Fibroblast of skin of scalp (primary cell): ENCODE measurements around the gene ITGA4. TPM values are rescaled to one million over a fixed set of nuclear protein-coding genes. Genes with fewer than 3 reads are reported as not detected.
"Not testable (repeated sequence)": the region's sequence is repeated elsewhere in the genome, so short reads cannot be mapped to it uniquely, and the experiment has no call there.

Experiments used
- DNase-seq: peaks from one replicate; pipeline ENCODE4 v3.0.0-alpha.2; 2013
- polyA plus RNA-seq, 2 experiments: library from polyadenylated mRNA; unstranded; fragments of 120-200 nt; gene quantifications; one replicate each; pipeline ENCODE4 v1.2.1, GENCODE V29; 2013; ENCODE audit not compliant: insufficient read length in 2 of 2

Gene ITGA4
- polyA plus RNA-seq (2013, experiment 1 of 2; ENCODE audit: insufficient read length), result 9.9 TPM
- polyA plus RNA-seq (2013, experiment 2 of 2; ENCODE audit: insufficient read length), result 12.0 TPM

GRCh38 chr2:181457121-181457740 is at the start of gene ITGA4:
ITGA4 (plus strand) TSS chr2:181457386; CDS start chr2:181457655, 269 bp downstream.
- peak; percentile 77 for DNase-seq

- no peak for DNase-seq
These were observed 48.3 kb upstream of the ITGA4 start for GRCh38 chr2:181408861-181409260.

- peak; percentile 27 for DNase-seq
These were observed 45.9 kb upstream of the ITGA4 start for GRCh38 chr2:181411105-181411849.

DNA sequence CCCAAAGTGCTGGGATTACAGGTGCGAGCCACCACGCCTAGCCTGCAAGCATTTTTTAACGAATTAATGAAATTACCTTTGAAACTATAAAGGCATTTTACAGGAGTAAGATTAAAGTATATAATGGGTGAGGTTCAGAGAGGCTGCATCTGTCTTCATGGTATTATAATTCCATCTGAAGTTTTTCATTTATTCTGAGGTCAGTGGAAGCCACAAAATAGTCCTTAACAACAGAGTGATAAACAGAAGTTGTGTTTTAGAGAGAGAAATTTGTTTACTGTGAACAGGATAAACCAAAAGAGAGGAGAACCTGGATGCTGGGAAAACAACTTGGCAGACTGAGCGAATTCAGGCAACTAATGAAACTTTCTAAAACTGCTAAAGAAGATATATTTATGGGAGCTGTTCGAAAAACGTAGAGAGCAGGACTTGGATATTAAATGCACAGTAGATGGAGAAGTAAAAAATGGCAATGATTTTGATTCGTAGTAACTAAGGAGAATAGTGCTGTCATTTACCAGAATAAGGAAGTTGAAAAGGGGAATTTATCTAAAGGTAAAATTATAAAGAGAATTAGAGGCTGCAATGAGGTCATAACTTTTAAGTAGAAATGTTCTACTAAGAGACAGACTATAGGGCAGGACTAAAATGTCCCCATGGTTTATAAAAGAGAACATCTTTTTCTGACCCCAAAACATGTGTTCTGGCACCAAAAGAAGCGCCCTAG is 37.9 kb upstream of the ITGA4 start:
- DNase-seq, result no peak

DNA sequence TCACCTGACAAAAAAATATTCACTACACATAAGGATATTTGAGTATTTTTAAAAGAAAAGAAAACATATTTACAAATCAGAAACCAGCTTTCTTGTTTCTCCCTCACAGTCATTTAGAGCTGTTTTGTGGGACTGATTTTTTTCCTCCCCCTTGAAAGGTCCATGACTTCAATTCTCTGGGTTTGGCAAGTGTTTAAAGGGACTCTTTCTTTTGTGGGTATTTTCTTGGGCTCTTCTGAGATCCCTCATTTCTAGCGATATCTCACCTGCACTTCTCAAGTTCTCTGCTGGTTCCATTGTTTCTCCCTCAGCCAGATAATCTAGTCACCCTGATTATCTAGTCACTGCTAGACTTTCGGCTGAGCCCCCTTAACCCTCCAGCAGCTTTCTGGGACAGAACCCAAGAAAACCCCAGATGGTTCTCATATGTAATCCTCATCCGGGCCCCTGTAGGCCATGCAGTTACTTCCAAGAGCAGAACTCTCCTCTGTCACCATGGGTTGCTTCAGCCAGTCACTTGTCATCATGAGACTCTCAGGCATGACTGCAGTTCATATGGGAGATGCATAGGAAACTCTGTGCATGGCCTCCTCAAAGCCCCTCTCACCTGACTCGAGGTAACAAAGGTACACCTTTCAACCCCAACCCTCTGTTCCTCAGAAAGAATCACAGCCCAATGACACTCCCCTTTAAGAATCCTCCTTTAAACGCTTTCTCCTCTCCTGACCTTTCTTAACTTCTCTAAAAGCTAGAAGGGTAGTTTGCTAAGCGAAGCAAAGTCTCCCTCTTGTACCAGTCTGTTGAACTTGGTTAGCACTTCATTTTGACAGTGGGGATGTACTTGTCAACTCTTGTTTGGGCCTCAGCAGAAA is 36.7 kb upstream of the ITGA4 start:
- no peak for DNase-seq

DNA sequence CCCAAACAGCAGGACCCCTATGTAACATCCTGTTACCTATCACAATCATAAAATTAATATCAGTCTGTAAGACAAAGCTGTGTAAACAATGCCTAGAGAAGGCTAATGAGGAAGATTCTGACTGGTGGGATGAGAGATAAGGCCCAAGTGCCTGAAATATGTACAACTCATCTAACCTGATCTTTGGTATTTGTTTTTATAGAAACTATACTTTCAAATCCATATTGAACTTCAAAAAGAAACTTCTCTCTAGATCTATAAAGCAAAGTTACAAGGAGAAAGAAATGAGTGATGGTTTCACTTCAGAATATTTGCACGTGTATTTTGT is 36.1 kb upstream of the ITGA4 start:
- DNase-seq, result no peak

GRCh38 chr2:181421464-181421863 is 35.7 kb upstream of the ITGA4 start:
- DNase-seq, result no peak

DNA sequence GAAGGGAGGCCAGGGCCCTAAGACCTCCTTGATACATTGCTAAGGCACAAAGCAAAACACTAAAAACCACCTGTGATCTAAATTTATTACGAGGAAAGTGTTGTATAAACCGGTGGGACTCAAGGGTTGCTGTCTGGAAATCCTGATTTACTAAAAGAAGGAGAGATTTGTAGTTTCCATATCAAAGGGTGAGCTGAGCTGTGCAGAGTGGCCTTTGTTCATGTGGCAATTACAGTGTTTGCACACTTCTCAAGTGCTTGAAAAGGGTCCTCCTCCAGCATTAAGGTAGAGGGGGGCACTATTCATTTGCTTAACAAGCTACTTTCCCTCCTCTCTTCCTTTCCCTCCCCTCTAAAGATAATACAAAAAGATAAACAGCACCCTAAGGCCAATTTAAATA is 30.5 kb upstream of the ITGA4 start:
- DNase-seq, result no peak

- peak; percentile 32 for DNase-seq
These were observed 26.6 kb upstream of the ITGA4 start for GRCh38 chr2:181430406-181431118.

GRCh38 chr2:181431674-181432073 is 25.5 kb upstream of the ITGA4 start:
- no peak for DNase-seq

- no peak for DNase-seq
These were observed 18.9 kb upstream of the ITGA4 start for GRCh38 chr2:181438261-181438660.

GRCh38 chr2:181440344-181440743 is 16.8 kb upstream of the ITGA4 start:
- no peak for DNase-seq

DNA sequence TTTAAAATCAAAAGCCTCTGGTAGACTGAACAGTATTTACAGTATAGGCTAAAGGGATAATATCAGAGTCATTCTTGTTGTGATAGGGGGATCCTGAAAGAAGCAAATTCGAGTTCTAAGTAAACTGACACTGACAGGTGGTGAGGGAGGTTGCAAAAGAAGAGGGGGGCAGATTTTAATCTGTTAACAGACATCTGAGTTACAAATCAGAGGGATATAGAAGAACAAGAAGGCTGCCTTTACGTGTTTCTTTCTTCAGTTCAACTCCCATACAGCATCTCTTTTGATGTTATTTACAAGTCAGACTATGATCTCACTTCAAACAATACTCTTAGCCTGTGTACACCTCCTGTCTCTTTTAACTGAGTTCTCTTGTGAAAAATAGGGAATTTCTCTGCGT is 16.3 kb upstream of the ITGA4 start:
- DNase-seq, result no peak

DNA sequence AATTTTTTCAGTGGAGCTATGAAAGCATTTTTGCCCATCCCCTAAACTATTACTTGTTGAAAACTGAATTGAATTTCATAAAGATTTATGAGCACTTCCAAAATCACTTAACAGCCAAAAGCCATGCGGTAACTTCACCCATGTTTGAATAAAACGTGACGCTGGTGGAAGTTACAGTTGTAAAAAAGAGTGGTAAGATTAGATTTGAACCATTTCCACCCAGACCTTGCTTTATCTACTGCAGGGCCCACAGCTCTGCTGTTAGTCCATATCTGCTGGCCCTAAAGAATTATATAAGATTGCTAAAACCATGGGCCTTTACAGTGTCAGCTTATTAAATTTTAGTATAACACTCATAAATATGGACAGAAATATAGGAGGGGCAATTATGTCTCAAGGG is 15.5 kb upstream of the ITGA4 start:
- no peak for DNase-seq

DNA sequence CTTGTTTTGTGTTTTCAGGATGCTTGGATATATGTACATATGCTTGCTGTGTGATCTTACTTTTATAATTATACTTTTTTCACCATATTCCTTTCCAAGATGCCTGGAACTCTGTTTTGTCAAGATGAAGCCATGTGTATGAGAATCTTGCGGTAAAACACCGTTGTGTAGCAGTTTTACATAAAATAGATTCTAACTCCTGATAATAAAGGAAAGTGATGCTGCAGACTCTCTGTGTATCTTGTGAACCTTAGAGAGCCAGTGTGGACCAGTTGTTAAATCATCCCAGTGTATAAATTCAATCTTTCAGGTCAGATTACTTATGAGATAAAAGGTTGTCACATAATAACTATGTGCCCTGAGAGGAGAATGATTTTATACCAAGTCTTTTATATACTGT is 12.5 kb upstream of the ITGA4 start:
- no peak for DNase-seq

DNA sequence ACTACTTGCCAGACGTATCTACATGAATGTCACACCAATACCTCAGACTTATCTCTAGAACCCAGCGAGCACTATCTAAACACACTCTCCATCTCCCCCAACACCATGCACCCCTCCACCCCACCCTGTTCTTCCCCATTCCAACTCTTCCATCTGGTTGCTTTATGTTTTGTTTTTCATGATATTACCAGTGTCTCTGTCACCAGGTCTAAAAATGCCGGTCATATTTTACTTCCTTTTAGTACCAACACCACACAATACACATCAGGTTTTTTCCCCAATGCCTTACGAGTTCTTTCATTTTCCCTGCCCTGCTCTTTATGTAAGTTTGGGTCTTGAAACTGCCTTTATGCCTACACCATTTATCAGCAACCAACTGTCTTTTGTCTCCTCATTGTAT is 10.2 kb upstream of the ITGA4 start:
- no peak for DNase-seq

- DNase-seq, result not testable (repeated sequence)
These were observed 7.9 kb upstream of the ITGA4 start for GRCh38 chr2:181449278-181449677.

DNA sequence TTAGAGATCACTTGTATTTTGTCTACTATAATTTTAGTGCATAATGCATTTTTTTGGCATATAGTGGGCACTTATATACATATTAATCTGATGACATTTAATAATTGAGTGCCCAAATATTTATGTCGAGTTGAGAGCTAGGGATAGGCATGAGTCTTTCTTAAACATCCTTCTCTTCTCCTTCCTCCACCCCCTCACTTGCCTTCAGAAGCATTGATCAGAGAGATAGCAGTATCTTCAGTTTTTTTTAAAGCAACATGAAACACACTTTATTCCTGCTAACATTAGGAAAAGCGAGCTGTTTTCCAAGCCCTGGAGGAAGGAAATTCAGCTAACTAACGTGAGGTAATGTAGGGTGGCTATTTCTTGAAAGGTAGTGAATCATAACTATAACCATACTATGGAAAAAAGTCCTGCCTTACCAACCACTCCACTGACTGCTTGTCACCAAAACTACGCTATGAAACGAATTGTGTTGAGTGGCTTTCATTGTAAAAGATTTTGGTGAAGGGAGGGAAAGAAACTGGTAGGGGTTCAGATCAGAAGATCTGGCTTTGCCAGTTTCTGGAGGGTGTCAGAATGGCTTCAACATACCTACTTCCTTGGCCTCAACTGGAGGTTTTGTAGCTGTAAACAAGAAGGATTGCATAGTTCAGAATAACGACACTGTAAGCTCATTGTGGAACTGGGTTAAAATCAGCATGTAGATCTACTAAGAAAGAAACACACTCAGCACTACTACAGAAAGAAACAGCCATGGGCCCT is 2.3 kb upstream of the ITGA4 start:
- no peak for DNase-seq

GRCh38 chr2:181456660-181457120 is 496 bp upstream of the ITGA4 start:
- peak; percentile 30 for DNase-seq

DNA sequence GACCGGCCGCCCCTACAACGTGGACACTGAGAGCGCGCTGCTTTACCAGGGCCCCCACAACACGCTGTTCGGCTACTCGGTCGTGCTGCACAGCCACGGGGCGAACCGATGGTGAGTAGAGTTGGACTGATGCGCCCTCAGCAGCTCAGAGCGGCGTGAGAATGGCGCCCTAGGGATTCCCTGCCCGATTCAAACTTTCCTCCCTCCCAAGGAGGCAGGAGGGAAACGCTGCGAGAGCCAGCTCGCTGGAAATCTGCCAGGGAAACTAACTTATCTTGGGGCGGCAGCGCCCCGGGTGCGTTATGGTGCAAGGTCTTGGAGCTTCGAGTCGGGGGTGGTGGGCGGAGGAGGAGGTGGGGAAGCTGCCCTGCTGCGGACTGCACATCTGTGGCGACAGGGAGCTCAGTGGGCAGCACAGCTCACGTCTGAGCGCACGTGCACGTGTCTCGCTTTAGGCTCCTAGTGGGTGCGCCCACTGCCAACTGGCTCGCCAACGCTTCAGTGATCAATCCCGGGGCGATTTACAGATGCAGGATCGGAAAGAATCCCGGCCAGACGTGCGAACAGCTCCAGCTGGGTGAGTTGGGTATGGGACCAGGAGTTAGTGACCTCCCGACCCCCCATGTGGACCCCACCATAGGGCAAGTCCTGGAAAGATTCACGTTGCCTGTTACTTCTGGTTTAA is 697 bp downstream of the ITGA4 start:
- peak; percentile 49 for DNase-seq
